Ectodermal cell (in vitro differentiated cells): ENCODE results near the gene EREG.
"Not testable (repeated sequence)": the region's sequence is repeated elsewhere in the genome, so short reads cannot be mapped to it uniquely, and the experiment has no call there.

ENCODE experiments used
- H3K27ac ChIP-seq: 2 replicates; pipeline ENCODE4 v1.7.0; 2013; ENCODE audit warnings: mild to moderate bottlenecking, low read depth, low read length; ENCODE audit not compliant: insufficient read depth, poor library complexity, severe bottlenecking
- H3K27me3 ChIP-seq: 2 replicates; pipeline ENCODE4 v1.7.0; 2013; ENCODE audit warnings: mild to moderate bottlenecking, low read length; ENCODE audit not compliant: insufficient read depth, control insufficient read depth, poor library complexity, severe bottlenecking
- H3K36me3 ChIP-seq: one replicate; pipeline ENCODE4 v1.7.0; 2013; ENCODE audit warnings: low read length; ENCODE audit not compliant: control insufficient read depth, insufficient read depth
- H3K4me1 ChIP-seq: one replicate; pipeline ENCODE4 v1.7.0; 2013; ENCODE audit warnings: low read length; ENCODE audit not compliant: control insufficient read depth, insufficient read depth
- H3K4me3 ChIP-seq: 2 replicates; pipeline ENCODE4 v1.7.0; 2013; ENCODE audit warnings: low read depth, low read length, control low read depth; ENCODE audit not compliant: insufficient read depth
- H3K9me3 ChIP-seq: 2 replicates; pipeline ENCODE4 v1.7.0; 2013; ENCODE audit warnings: mild to moderate bottlenecking, low read length, moderate library complexity; ENCODE audit not compliant: control insufficient read depth
- WGBS, 2 experiments: methylation state at CpG; one replicate each; pipeline ENCODE4 v1.1.7; 2013; ENCODE audit warnings: missing lambda C conversion rate in 2 of 2; 5-methylcytosine and 5-hydroxymethylcytosine counted together

EREG gene

DNA sequence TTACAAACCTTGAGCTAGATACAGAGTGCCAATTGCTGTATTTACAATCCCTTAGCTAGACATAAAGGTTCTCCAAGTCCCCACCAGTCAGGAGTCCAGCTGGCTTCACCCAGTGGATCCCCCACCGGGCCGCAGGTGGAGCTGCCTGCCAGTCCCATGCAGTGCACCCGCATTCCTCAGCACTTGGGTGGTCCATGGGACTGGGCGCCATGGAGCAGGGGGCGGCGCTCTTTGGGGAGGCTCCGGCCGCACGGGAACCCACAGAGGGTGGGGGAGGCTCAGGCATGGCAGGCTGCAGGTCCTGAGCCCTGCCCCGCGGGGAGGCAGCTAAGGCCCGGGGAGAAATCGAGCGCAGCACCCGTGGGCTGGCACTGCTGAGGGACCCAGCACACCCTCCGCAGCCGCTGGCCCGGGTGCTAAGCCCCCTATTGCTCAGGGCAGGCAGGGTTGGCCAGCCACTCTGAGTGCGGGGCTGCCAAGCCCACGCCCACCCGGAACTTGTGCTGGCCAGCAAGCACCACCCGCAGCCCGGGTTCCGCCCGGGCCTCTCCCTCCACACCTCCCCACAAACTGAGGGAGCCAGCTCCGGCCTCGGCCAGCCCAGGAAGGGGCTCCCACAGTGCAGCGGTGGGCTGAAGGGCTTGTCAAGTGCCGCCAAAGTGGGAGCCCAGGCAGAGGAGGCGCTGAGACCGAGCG is 34.1 kb downstream of the EREG start:
- not testable (repeated sequence) for H3K27me3 ChIP-seq, H3K9me3 ChIP-seq, H3K36me3 ChIP-seq, H3K27ac ChIP-seq, H3K4me1 ChIP-seq, H3K4me3 ChIP-seq
- 94 to 95% methylated on average over 32 of the region's 32 CpGs for WGBS, 2 experiments

DNA sequence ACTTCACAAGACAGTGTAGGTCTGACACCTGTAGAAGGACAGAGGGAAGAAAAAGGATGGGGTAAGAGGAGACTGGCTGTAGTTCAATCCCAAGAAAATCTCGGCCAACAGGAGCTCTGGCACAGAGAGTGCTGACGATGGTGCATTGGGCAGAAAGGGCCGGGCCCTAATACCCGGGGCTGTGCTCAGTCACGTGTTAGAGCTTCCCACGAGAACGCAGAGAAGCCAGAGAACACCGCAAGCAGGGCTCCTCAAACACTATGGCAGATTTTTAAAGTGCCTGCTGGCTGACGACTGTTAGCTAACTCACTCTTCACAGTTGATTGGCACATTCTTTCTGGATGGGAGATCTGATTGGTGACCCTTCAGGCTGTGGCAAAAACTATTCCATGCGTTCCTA is 35.5 kb downstream of the EREG start:
- H3K4me3 ChIP-seq: no peak overlapping the region
- H3K27me3 ChIP-seq: no peaks in the 10 kb centered on the region
- H3K4me1 ChIP-seq: no peaks in the 10 kb centered on the region
- 85% methylated on average over 9 to 10 of the region's 10 CpGs for WGBS, 2 experiments
- no peaks in the 10 kb centered on the region for H3K9me3 ChIP-seq
- H3K27ac ChIP-seq: no peak overlapping the region
- H3K36me3 ChIP-seq: no peaks in the 10 kb centered on the region

DNA sequence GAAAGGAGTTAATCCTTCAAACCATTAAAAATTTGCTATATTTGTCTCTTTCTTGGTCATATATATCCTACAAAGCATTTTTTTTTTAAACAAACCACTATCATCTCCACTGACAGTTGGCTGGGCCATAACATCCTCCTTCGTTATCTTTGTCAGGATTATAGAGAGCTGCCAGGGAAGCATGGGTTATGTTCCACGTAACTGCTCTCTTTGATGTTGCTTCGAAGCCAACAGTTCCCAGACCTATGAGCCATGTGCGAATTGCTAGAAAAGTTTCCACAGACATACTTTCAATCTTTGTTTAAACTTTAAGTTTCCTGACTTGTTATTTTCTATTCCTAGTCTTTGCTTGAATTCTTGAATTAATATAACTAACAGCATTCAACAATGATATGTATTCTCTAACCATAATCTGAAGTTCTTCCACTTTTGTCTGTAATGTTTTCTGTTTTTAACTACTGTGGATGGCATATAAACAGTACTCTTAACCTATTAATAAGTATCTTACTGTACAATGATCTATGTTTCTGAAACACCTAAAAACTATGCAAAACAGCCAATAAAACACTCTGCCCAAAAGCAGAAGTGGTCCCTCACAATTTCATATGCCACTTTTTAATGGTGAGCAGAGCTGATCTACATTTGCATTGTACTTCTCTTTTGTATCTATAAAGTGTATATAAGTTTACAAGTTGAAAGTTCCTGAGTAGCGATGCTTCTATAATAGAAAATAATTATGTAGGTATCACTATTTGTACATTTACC is 37.9 kb downstream of the EREG start:
- Histone ChIP-seq H3K9me3 (no peaks in the 10 kb centered on the region), H3K36me3 (no peaks in the 10 kb centered on the region), H3K27ac (no peak overlapping the region), H3K4me1 (no peaks in the 10 kb centered on the region), H3K4me3 (no peak overlapping the region), H3K27me3 (no peaks in the 10 kb centered on the region)
- WGBS, 2 experiments: 93 to 96% methylated on average over 4 of the region's 5 CpGs

DNA sequence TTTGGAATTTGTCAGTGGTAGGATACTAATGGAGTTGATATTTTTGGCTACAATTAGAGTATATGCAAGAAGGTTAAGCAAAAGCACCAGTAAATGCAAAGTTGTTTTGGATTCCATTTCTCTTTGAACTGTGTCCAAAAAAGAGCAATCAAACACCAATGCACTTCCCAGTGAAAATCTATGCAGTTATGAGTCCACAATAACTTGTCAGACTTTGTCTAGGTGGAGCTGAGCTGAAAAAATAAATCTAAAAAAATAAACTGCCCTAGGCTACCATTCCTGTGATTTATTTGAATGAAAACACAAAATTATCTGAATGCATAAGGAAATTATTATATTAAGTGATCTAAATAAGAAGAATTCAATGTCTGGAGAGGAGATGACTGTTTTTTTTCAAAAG is 42.9 kb downstream of the EREG start:
- Histone ChIP-seq H3K27me3 (no peaks in the 10 kb centered on the region), H3K4me3 (no peak overlapping the region), H3K9me3 (no peaks in the 10 kb centered on the region), H3K4me1 (no peaks in the 10 kb centered on the region), H3K27ac (no peak overlapping the region), H3K36me3 (no peaks in the 10 kb centered on the region)

DNA sequence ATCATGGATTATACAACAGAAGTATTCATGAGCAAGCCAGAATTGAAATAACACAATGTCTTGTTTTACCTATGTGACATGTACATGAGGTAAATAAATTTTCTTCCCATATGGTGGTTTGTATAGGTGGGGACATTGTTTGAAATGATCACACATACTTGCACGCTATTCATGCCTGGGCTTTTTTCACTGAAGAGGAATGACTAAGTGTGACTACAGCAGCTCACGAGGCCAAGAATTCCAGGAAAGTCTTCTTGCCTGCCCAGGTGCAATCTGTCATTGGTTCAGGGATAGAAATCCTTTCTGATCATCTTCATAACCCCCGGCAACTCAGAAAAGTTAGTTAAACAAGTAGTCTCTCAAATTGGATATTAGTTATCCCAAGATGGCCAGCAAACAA is 43.7 kb downstream of the EREG start:
- no peak overlapping the region for H3K4me3 ChIP-seq
- no peak overlapping the region for H3K27ac ChIP-seq
- H3K4me1 ChIP-seq: no peaks in the 10 kb centered on the region
- H3K27me3 ChIP-seq: no peaks in the 10 kb centered on the region
- 97 to 98% methylated on average over 3 of the region's 3 CpGs for WGBS, 2 experiments
- H3K36me3 ChIP-seq: no peaks in the 10 kb centered on the region
- no peaks in the 10 kb centered on the region for H3K9me3 ChIP-seq

DNA sequence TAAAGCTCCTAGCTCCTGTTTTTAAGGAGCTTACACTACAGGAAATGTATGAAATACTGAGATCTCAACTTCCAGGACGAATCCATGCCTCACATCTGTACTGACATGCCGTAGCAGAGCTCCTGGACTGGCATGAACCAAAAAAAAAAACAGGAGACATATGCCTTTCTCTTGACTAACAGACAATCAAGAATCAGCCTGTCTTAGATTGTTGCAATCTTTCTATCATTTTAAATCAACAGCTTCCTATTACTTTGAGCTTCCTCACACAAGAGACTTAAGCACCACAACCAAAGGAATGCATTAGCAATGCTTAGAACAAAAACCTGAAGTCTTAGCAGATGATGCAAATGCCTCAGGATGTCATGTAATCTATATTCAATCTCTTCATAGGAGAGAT is 45.3 kb downstream of the EREG start:
- Histone ChIP-seq H3K4me3 (no peak overlapping the region), H3K9me3 (no peaks in the 10 kb centered on the region), H3K36me3 (no peaks in the 10 kb centered on the region), H3K27me3 (no peaks in the 10 kb centered on the region), H3K27ac (no peak overlapping the region), H3K4me1 (no peaks in the 10 kb centered on the region)
- WGBS, 2 experiments: 87 to 94% methylated on average over 2 of the region's 2 CpGs

DNA sequence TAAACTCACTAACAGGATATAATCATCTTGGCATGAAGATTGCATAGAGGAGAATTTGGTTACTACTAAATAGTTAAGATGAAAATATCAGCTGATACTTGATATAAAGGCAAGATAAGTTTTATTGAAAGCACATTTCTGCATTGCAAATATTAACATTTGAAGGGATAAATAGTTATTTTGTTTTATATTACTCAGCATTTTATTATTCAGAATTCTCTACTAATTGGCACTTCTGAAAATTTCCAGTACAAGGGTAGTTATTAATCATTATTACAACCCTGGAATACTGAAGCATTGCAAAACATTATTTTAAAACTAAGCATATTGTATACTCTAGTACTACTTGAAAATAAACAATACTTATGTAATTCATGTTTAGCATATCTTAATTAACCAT is 47.3 kb downstream of the EREG start:
- Histone ChIP-seq H3K4me1 (no peaks in the 10 kb centered on the region), H3K9me3 (no peaks in the 10 kb centered on the region), H3K36me3 (no peaks in the 10 kb centered on the region), H3K27me3 (no peaks in the 10 kb centered on the region), H3K4me3 (no peak overlapping the region), H3K27ac (no peak overlapping the region)

DNA sequence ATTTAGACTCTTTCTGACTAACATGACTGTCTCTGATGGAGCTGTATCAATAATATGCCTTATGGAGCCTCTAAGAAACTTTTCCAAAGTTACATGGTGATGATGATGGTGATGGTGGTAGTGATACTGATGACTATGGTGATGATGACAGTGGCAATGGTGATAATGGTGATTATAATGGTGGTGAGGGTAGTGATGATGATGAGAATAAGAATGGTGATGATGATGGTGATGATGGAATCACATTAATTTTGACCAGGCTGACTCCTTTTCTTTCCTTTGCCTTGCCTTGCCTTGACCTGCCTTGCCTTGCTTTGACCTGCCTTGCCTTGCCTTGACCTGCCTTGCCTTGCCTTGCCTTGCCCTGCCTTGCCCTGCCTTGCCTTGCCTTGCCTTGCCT is 48.3 kb downstream of the EREG start:
- H3K4me3 ChIP-seq: no peak overlapping the region
- no peaks in the 10 kb centered on the region for H3K27me3 ChIP-seq
- H3K9me3 ChIP-seq: no peaks in the 10 kb centered on the region
- H3K36me3 ChIP-seq: no peaks in the 10 kb centered on the region
- no peak overlapping the region for H3K27ac ChIP-seq
- H3K4me1 ChIP-seq: no peaks in the 10 kb centered on the region

DNA sequence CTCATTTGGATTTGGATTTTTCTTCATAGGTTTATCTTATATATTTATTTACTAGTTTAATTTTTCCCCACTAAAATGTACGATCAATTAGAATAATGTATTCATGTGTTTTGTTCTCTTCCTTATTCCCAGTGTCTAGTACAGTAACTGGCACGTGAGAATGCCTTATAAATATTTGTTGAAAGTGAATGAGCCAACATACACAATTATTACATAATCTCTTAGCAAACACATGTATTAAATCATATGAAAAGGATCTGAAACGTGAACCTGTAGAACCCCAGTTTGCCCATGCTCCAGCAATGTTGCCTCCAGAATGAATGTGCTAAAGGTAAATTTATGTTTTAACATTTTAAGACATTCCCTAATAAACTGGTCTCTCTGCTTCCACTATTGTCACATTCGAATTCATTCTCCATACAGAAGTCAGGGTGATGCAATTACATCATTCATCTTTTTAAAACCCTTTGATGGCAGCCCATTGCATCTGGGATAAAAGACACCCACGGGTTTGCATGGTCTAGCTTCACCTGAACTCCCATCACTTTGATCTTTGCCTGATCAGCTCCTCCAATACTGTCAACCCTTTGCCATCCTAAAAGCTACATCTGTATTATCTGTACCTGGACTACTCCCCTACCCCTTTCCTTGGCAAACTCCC is 49.3 kb downstream of the EREG start:
- H3K9me3 ChIP-seq: no peaks in the 10 kb centered on the region
- no peaks in the 10 kb centered on the region for H3K27me3 ChIP-seq
- no peaks in the 10 kb centered on the region for H3K36me3 ChIP-seq
- no peaks in the 10 kb centered on the region for H3K4me1 ChIP-seq
- H3K4me3 ChIP-seq: no peak overlapping the region
- WGBS, 2 experiments: 85 to 86% methylated on average over 2 to 3 of the region's 5 CpGs
- H3K27ac ChIP-seq: no peak overlapping the region

DNA sequence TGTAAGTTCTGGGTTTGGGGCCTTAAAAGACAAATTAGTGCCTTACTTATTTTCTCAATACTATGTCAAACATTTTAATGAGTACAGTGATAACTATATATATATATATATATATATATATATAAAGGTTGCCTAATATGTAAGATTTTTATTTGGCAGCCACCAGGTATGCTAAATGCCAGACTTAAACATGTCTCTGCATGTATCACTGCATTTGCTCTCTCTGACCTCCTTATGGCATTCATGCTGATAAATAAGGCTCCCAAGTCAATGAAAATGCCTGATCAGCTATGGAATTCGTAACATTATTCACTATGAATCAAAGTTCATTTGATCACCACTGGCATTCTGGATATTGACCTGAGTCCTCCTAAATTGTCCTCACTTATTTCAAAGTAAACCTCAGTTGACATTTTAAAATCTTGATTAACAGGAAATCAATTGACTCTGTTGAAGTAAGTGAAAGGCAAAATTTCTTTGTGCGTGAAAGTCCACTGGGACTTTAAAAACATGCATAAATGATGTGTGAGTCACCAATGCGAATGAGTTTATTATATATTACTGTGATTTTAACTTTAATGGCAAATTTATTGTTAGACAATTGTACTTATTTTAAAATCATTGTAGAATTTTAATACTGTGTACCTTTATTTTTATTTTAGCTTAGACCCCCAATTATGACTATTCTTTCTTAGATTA is 50.8 kb downstream of the EREG start:
- Histone ChIP-seq H3K36me3 (no peaks in the 10 kb centered on the region), H3K27ac (no peak overlapping the region), H3K9me3 (no peaks in the 10 kb centered on the region), H3K4me3 (no peak overlapping the region), H3K27me3 (no peaks in the 10 kb centered on the region), H3K4me1 (no peaks in the 10 kb centered on the region)
- 92 to 95% methylated on average over 2 to 3 of the region's 3 CpGs for WGBS, 2 experiments
